ENCODE results near the gene PPL. TPM values are rescaled to one million over a fixed set of nuclear protein-coding genes. Genes with fewer than 3 reads are reported as not detected.

PPL gene
- total and polyA plus RNA-seq, 2 experiments from 2014 or later = 8.4 to 10.8 TPM

DNA sequence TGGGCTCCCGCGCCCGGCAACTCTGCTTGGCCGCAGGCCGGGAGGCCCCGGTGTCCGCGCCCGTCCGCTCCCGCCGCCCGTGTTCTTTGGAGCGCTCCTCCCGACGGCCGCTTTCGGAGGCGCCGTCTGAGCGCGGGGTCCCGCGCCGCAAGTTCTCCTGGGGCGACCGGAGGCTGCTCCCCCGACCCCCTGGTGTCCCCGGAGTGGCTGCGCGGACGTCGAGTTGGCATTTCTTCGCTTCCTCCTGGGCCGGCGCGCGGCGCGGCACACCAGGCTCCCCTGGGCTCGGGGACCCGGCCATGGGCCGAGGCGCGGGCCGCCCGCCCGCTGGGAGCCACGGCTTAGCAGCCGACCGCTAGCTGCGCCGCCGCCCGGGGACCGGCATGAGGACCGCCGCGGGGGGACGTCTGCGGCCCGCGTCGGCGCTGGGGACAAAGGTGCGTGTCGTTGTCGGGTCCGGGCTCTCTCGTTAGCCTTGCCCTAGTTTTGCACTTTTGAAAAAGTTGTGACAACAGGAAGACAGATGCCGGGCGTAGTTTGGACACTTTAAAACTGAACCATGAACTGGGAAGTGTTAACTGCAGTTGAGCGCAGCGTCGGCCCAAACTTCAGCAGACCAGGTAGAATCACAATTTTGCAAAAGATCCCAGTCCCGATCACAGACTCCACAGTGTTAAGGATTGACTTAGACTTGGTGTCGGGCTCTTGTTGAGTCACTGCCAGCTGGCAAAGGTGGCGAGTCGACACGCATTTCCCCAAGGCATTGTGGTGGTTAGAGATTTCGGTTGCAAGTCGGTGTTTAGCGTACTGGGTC lies 89.0 kb downstream of the PPL start:
- peaks cover 22% of the 10 kb centered on the region for H3K36me3 ChIP-seq
- H3K4me1 ChIP-seq (ENCODE audit: low read depth) = peaks cover 31% of the 10 kb centered on the region
- H3K27ac ChIP-seq = peak overlapping the region; percentile 95
- no peaks in the 10 kb centered on the region for H3K9me3 ChIP-seq (ENCODE audit: low read depth)
- H3K27me3 ChIP-seq = no peaks in the 10 kb centered on the region
- H3K4me3 ChIP-seq = peak overlapping the region; percentile 95
- peak; percentile 66 to 79 for DNase-seq (ENCODE audit: low read depth in 1 of 2, low spot score in 1 of 2)
- TF ChIP-seq, protein P1, sequence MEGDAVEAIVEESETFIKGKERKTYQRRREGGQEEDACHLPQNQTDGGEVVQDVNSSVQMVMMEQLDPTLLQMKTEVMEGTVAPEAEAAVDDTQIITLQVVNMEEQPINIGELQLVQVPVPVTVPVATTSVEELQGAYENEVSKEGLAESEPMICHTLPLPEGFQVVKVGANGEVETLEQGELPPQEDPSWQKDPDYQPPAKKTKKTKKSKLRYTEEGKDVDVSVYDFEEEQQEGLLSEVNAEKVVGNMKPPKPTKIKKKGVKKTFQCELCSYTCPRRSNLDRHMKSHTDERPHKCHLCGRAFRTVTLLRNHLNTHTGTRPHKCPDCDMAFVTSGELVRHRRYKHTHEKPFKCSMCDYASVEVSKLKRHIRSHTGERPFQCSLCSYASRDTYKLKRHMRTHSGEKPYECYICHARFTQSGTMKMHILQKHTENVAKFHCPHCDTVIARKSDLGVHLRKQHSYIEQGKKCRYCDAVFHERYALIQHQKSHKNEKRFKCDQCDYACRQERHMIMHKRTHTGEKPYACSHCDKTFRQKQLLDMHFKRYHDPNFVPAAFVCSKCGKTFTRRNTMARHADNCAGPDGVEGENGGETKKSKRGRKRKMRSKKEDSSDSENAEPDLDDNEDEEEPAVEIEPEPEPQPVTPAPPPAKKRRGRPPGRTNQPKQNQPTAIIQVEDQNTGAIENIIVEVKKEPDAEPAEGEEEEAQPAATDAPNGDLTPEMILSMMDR (IDR thresholded peaks at IDR 0.05; ENCODE audit: low read depth, low read length) = no peak

DNA sequence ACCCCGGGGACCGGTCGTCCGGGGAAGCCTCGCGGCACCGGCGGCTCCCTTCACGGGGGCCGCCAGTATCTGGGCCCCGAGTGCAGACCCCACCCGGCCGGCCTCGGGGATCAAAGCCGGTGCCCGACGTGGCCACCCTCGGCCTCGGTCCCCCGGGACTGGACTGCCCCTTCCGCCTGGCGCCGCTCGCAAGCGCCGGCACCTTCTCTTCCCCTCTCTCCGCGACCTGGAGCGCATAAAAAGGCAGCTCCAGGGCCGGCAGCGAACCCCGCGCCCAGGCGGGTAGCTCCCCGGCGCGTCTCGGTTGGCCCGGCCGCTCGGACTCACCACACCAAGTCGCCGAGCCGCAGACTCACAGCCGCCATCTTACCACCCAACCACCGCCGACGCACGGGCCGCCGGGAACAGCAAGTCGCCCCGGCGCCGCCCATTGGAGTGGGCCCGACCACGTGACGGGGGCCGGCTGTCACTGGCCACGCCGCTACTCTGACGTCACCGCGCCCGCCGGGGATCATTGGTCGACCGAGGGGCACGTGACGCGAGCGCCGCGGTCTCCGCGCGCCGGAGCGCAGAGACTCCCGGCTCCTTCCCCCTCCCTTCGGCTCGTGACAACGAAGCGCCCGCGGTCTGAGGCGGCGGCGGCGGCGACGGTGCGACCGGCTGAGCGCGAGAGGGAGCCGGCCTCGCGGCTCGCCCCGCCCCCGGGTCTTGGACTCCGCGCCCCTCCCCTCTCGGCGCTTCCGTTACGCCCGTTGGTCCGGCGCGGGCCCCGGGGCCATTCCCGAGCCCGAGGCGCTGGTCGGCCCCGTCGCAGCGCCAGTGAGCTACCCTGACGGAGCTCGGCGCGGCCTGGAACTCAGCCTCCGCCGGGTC lies 89.8 kb downstream of the PPL start, which contains the start of the genes GLYR1 and UBN1:
GLYR1 (minus strand) TSS at position 388 of the 873 bp plus-strand sequence; CDS start at position 365, 23 bp downstream.
UBN1 (plus strand) TSS at position 581 of the 873 bp plus-strand sequence. CDS start 5,437 bp downstream, outside the sequence.
- peak; percentile 98 to 99 for DNase-seq (ENCODE audit: low read depth in 1 of 2, low spot score in 1 of 2)
- Histone ChIP-seq H3K4me3 (peak within 1 kb of the TSS; percentile 95), H3K36me3 (peaks cover 30% of the 10 kb centered on the region), H3K27me3 (no peaks in the 10 kb centered on the region), H3K4me1 (ENCODE audit: low read depth) (peaks cover 31% of the 10 kb centered on the region), H3K27ac (peak within 1 kb of the TSS; percentile 95), H3K9me3 (ENCODE audit: low read depth) (no peaks in the 10 kb centered on the region)
- TF ChIP-seq, protein P1 (IDR thresholded peaks at IDR 0.05; ENCODE audit: low read depth, low read length) = no peak

DNA sequence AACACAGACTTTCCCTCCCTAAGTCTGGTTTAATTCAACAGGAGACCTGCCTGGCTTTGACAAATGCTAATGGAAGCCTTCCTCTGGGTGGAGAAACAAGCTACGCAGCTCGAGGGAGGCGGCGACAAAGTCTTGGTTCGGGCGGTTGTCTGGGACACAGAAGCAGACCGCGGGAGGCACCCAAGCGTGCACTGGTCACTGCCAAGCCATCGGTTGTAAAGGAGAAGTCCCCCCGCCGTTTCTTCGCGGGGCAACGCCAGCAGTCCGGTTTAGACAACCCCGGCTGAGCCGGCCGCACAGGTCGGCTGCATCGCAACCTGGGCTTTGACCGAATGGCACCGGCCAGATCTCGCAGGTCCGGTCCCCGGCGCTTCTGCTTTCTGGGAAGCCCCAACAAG lies 90.4 kb downstream of the PPL start:
- TF ChIP-seq, protein P1 (IDR thresholded peaks at IDR 0.05; ENCODE audit: low read depth, low read length) = no peak
- H3K9me3 ChIP-seq (ENCODE audit: low read depth) = no peaks in the 10 kb centered on the region
- H3K27me3 ChIP-seq = no peaks in the 10 kb centered on the region
- H3K4me3 ChIP-seq = peak overlapping the region; percentile 95
- DNase-seq (ENCODE audit: low read depth in 1 of 2, low spot score in 1 of 2) = peak; percentile 44 to 68
- H3K27ac ChIP-seq = peak overlapping the region; percentile 95
- peaks cover 31% of the 10 kb centered on the region for H3K4me1 ChIP-seq (ENCODE audit: low read depth)
- H3K36me3 ChIP-seq = peaks cover 35% of the 10 kb centered on the region

DNA sequence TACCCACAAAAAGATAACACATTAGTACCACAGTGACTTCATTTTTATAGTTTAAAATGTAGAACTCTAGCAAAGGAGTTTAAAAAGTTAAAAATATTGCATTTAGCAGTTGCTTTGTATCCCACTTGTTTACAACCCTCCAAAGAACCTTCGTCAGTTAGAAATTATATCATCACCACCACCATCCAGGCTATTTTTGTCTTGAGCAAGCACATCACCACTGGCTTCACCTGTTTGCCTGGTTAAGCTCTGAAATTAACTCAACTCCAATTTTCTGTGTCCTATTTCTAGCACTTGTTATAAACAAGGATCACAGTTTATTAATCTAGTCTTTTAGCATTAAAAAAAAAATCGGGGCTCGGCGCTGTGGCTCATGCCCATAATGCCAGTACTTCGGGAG lies 96.0 kb downstream of the PPL start:
- Histone ChIP-seq H3K36me3 (peaks cover 69% of the 10 kb centered on the region), H3K4me3 (no peak overlapping the region), H3K27ac (no peak overlapping the region), H3K9me3 (ENCODE audit: low read depth) (no peaks in the 10 kb centered on the region), H3K4me1 (ENCODE audit: low read depth) (peaks cover 6% of the 10 kb centered on the region), H3K27me3 (no peaks in the 10 kb centered on the region)
- TF ChIP-seq, protein P1 (IDR thresholded peaks at IDR 0.05; ENCODE audit: low read depth, low read length) = no peak
- DNase-seq (ENCODE audit: low read depth in 1 of 2, low spot score in 1 of 2) = no peak

DNA sequence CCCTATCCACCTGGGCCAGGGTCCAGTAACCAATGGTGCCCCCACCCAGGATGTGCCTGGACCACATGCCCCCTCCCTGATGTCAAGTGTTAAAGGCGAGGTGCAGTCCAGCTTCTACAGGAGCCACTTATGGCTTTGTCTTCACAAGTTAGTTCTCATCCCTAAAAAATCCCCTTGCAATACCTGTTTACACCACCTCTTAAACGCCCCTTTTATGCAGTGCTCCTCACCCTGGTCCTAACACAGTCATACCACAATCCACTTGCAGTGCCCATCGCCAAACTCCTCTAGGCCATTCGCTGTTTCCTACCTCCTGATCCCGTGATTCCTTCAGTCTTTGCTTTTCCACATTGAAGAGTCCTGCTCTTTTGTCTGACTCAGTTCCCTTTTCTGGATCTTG lies 97.0 kb downstream of the PPL start:
- Histone ChIP-seq H3K4me1 (ENCODE audit: low read depth) (no peaks in the 10 kb centered on the region), H3K4me3 (no peak overlapping the region), H3K27me3 (no peaks in the 10 kb centered on the region), H3K9me3 (ENCODE audit: low read depth) (no peaks in the 10 kb centered on the region), H3K27ac (no peak overlapping the region), H3K36me3 (peaks cover 65% of the 10 kb centered on the region)
- no peak for DNase-seq (ENCODE audit: low read depth in 1 of 2, low spot score in 1 of 2)
- TF ChIP-seq, protein P1 (IDR thresholded peaks at IDR 0.05; ENCODE audit: low read depth, low read length) = no peak
